SK-N-SH (cell line): ENCODE data around the gene TPO.

ENCODE experiments used
- TAF1 ChIP-seq: IDR thresholded peaks from 2 replicates; pipeline ENCODE4 v1.6.1; 2012; ENCODE audit warnings: low read depth, mild to moderate bottlenecking, low read length, moderate library complexity, borderline replicate concordance
- TCF12 ChIP-seq: IDR thresholded peaks from 2 replicates; pipeline ENCODE4 v1.4.0; 2012
- TF ChIP-seq, protein P1 (sequence below): fragments of 200-600 bp; sonication (generic); IDR thresholded peaks from 2 replicates; pipeline ENCODE4 v1.6.1; 2017; ENCODE audit warnings: antibody characterized with exemption, mild to moderate bottlenecking, moderate library complexity
- TF ChIP-seq, protein P2 (sequence below): IDR thresholded peaks from 2 replicates; pipeline ENCODE4 v1.6.1; 2012; ENCODE audit warnings: mild to moderate bottlenecking, low read depth, low read length, moderate library complexity

DNA sequence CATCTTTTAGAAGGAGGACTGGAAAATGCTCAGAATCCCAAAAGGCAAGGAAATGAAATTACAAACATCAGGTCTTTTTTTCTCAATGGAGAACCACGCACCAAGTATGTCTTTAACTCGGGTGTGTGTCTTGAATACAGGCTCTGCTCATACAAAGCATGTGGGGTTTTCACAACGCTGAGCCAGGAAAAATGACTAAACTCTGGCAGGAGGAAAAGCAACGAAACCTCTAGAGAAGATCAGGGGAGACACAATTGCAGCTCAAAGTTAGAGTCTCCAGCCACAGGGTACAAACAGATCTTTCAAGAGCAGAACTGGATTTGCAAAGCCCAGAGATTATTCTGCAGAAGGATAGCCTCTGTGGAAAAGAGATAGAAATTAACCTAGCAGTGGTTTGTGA lies 42.8 kb upstream of the TPO start:
- TF ChIP-seq, protein P1, sequence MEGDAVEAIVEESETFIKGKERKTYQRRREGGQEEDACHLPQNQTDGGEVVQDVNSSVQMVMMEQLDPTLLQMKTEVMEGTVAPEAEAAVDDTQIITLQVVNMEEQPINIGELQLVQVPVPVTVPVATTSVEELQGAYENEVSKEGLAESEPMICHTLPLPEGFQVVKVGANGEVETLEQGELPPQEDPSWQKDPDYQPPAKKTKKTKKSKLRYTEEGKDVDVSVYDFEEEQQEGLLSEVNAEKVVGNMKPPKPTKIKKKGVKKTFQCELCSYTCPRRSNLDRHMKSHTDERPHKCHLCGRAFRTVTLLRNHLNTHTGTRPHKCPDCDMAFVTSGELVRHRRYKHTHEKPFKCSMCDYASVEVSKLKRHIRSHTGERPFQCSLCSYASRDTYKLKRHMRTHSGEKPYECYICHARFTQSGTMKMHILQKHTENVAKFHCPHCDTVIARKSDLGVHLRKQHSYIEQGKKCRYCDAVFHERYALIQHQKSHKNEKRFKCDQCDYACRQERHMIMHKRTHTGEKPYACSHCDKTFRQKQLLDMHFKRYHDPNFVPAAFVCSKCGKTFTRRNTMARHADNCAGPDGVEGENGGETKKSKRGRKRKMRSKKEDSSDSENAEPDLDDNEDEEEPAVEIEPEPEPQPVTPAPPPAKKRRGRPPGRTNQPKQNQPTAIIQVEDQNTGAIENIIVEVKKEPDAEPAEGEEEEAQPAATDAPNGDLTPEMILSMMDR: no peak
- TF ChIP-seq, protein P2, sequence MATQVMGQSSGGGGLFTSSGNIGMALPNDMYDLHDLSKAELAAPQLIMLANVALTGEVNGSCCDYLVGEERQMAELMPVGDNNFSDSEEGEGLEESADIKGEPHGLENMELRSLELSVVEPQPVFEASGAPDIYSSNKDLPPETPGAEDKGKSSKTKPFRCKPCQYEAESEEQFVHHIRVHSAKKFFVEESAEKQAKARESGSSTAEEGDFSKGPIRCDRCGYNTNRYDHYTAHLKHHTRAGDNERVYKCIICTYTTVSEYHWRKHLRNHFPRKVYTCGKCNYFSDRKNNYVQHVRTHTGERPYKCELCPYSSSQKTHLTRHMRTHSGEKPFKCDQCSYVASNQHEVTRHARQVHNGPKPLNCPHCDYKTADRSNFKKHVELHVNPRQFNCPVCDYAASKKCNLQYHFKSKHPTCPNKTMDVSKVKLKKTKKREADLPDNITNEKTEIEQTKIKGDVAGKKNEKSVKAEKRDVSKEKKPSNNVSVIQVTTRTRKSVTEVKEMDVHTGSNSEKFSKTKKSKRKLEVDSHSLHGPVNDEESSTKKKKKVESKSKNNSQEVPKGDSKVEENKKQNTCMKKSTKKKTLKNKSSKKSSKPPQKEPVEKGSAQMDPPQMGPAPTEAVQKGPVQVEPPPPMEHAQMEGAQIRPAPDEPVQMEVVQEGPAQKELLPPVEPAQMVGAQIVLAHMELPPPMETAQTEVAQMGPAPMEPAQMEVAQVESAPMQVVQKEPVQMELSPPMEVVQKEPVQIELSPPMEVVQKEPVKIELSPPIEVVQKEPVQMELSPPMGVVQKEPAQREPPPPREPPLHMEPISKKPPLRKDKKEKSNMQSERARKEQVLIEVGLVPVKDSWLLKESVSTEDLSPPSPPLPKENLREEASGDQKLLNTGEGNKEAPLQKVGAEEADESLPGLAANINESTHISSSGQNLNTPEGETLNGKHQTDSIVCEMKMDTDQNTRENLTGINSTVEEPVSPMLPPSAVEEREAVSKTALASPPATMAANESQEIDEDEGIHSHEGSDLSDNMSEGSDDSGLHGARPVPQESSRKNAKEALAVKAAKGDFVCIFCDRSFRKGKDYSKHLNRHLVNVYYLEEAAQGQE: no peak
- TF ChIP-seq TCF12: no peak
- TF ChIP-seq TAF1: no peak
